ENCODE measurements around the gene UBN1. TPM values are rescaled to one million over a fixed set of nuclear protein-coding genes. Genes with fewer than 3 reads are reported as not detected.

UBN1 gene
- total and polyA plus RNA-seq, 10 of the 15 experiments (the other 5 are each of a cell fraction or from before 2014, with no cell fraction given) = 2.1 to 32.5 (median 13.9) TPM

- no peak overlapping the region for H3K9ac ChIP-seq (ENCODE audit: control insufficient read depth, insufficient read depth, low read length)
- 97% methylated on average over 5 of the region's 5 CpGs for WGBS (ENCODE audit: insufficient coverage, insufficient replicate concordance, low lambda C conversion rate, missing lambda C conversion rate)
- ChIA-PET CTCF (no interaction called here), RAD21 (ENCODE audit: unreplicated experiment) (interaction anchor here (0.5 kb wide), 1 partner anchor 293 kb away, joined by 3 read pairs; no protein-coding TSS in a partner anchor), SMC1A (ENCODE audit: uncharacterized antibody, unreplicated experiment) (no interaction called here), POLR2A (interaction anchor here (0.6 kb wide), 1 partner anchor 288 kb away, joined by 4 read pairs; no protein-coding TSS in a partner anchor)
- H2AFZ ChIP-seq (ENCODE audit: control insufficient read depth, low read depth, low read length) = no peak overlapping the region
- no peaks in the 10 kb centered on the region for H3K9me3 ChIP-seq (replicated peaks; ENCODE audit: control insufficient read depth, insufficient read depth, low read length)
- H3K27ac ChIP-seq (ENCODE audit: control insufficient read depth, insufficient read depth) = no peak overlapping the region
- H3K4me3 ChIP-seq = no peak overlapping the region
- 0 out of 3 replicates have a peak, but pooled peaks have one; percentile 24 for ATAC-seq
- in situ Hi-C loops (cut with MboI) = no loop called here
- H4K20me1 ChIP-seq (ENCODE audit: control insufficient read depth, insufficient read depth) = no peaks in the 10 kb centered on the region; the same call in 1 of the 2 replicates
- H3K27me3 ChIP-seq (replicated peaks in 1 of 2; ENCODE audit: control insufficient read depth in 2 of 2, insufficient read depth in 2 of 2, low read length in 1 of 2) = no peaks in the 10 kb centered on the region
- BruUV-seq (replicated peaks) = no TSS peak
- no peak for FAIRE-seq
- peaks cover 24 to 30% of the 10 kb centered on the region in 2 experiments for H3K36me3 ChIP-seq (ENCODE audit: control insufficient read depth in 2 of 2, insufficient read depth in 2 of 2, low read length in 1 of 2)
- no peaks in the 10 kb centered on the region; the same call in 1 of the 2 replicates for H3K79me2 ChIP-seq (ENCODE audit: control insufficient read depth, insufficient read depth, low read length)
- H3K4me2 ChIP-seq (ENCODE audit: control insufficient read depth, insufficient read depth) = no peak overlapping the region
- no peaks in the 10 kb centered on the region for H3K4me1 ChIP-seq (ENCODE audit: control insufficient read depth, insufficient read depth, low read length)
- DNase-seq (ENCODE audit: low read depth, low spot score) = no peak
- no peak for TF ChIP-seq GATAD2B (conservative IDR thresholded peaks at IDR 0.05; ENCODE audit: low read depth)
- no peak for TF ChIP-seq TBL1XR1 (IDR thresholded peaks at IDR 0.05; ENCODE audit: low read depth, low read length)
- TF ChIP-seq NR2F1 (conservative IDR thresholded peaks at IDR 0.05) = no peak
- no peak for TF ChIP-seq NR2C1 (IDR thresholded peaks at IDR 0.05)
- TF ChIP-seq PBX3 (IDR thresholded peaks at IDR 0.05; ENCODE audit: insufficient replicate concordance, low read depth, low read length) = no peak
- no peak for TF ChIP-seq BMI1 (IDR thresholded peaks at IDR 0.05; ENCODE audit: borderline replicate concordance)
- no peak for TF ChIP-seq RB1 (IDR thresholded peaks at IDR 0.05; ENCODE audit: borderline replicate concordance)
- no peak for TF ChIP-seq ETV6 (conservative IDR thresholded peaks at IDR 0.05 in 1 of 2, IDR thresholded peaks at IDR 0.05 in 1 of 2; ENCODE audit: borderline replicate concordance in 1 of 2, low read depth in 1 of 2)
- TF ChIP-seq, protein P1, sequence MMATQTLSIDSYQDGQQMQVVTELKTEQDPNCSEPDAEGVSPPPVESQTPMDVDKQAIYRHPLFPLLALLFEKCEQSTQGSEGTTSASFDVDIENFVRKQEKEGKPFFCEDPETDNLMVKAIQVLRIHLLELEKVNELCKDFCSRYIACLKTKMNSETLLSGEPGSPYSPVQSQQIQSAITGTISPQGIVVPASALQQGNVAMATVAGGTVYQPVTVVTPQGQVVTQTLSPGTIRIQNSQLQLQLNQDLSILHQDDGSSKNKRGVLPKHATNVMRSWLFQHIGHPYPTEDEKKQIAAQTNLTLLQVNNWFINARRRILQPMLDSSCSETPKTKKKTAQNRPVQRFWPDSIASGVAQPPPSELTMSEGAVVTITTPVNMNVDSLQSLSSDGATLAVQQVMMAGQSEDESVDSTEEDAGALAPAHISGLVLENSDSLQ (IDR thresholded peaks at IDR 0.05) = no peak
- no peak for TF ChIP-seq STAT3 (IDR thresholded peaks at IDR 0.05; ENCODE audit: low read depth, low read length)
- no peak for TF ChIP-seq E2F4 (IDR thresholded peaks at IDR 0.05; ENCODE audit: low read depth, low read length)
- TF ChIP-seq, protein P2, sequence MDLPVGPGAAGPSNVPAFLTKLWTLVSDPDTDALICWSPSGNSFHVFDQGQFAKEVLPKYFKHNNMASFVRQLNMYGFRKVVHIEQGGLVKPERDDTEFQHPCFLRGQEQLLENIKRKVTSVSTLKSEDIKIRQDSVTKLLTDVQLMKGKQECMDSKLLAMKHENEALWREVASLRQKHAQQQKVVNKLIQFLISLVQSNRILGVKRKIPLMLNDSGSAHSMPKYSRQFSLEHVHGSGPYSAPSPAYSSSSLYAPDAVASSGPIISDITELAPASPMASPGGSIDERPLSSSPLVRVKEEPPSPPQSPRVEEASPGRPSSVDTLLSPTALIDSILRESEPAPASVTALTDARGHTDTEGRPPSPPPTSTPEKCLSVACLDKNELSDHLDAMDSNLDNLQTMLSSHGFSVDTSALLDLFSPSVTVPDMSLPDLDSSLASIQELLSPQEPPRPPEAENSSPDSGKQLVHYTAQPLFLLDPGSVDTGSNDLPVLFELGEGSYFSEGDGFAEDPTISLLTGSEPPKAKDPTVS (IDR thresholded peaks at IDR 0.05; ENCODE audit: low read depth, low read length) = no peak
- intact Hi-C loops (cut with micrococcal nuclease; ENCODE audit: unreplicated experiment) = no loop called here
Measured at GRCh38 chr16:4868026-4868425, 20.7 kb downstream of the UBN1 start.
